Natural killer cell treated with Interleukin-12 subunit alpha and Interleukin-12 subunit beta and Interleukin-15 and Interleukin-18, amount 100 ng/mL, for 72 hours (primary cell): Measurements from ENCODE around the gene CAST. TPM values are rescaled to one million over a fixed set of nuclear protein-coding genes. Genes with fewer than 3 reads are reported as not detected.

Source experiments
- ATAC-seq, 2 donors: fragments of 150-1000 bp; cut with Tn5 transposase in 1 of 2; sonication (Bioruptor Pico), chemical (Tn5 transposase) in 1 of 2; 2 replicates each; pipeline ENCODE4 v1.10.0; 2021
- DNase-seq: peaks from one replicate; pipeline ENCODE4 v3.0.0; 2022; ENCODE audit warnings: low spot score
- H3K27ac Mint-ChIP-seq, 2 donors: 1 replicate in 1 of 2; 2 replicates in 1 of 2; pipeline ENCODE4 v1.8.0; 2022; ENCODE audit warnings: mixed read lengths in 2 of 2, mild to moderate bottlenecking in 1 of 2, moderate library complexity in 1 of 2
- H3K27me3 Mint-ChIP-seq, 2 donors: 1 replicate in 1 of 2; 2 replicates in 1 of 2; pipeline ENCODE4 v1.8.0; 2022; ENCODE audit warnings: mixed read lengths in 2 of 2
- H3K36me3 Mint-ChIP-seq: one replicate; pipeline ENCODE4 v1.8.0; 2022; ENCODE audit warnings: mixed read lengths
- H3K4me1 Mint-ChIP-seq, 2 donors: 1 replicate in 1 of 2; 2 replicates in 1 of 2; pipeline ENCODE4 v1.8.0; 2022; ENCODE audit warnings: low read depth in 2 of 2, mixed read lengths in 2 of 2, mild to moderate bottlenecking in 1 of 2
- H3K4me3 Mint-ChIP-seq: one replicate; pipeline ENCODE4 v1.8.0; 2022; ENCODE audit warnings: mixed read lengths
- H3K9me3 Mint-ChIP-seq: 2 replicates; pipeline ENCODE4 v1.8.0; 2022; ENCODE audit warnings: mixed read lengths
- total RNA-seq, 2 donors: library from RNA; stranded (reverse); gene quantifications; one replicate each; pipeline ENCODE4 v1.2.3, GENCODE V29; 2022

Gene CAST
- total RNA-seq, 2 donors from 2014 or later = 86.3 to 101 TPM

DNA sequence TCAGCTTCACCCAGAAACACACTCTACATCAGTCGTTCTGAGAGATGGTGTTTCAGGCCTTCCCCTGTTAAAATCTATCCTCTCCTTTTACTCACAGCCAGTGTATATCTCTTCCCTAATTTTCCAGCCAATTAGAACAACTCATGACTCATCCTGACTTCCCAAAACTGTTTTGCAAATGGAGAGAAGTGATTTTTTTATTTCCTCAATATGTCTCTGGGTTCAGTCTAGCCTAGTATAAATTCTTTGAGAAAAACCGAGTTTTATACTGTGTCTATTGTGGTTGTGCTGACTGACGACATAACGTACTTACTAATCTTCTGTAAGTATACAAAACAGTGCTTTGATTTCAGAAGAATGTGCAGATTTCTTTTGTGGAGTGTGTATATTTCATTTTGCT lies 28.4 kb upstream of the CAST start:
- Mint-ChIP-seq H3K9me3 (no peaks in the 10 kb centered on the region), H3K4me3 (no peak overlapping the region)
- no peak for ATAC-seq

DNA sequence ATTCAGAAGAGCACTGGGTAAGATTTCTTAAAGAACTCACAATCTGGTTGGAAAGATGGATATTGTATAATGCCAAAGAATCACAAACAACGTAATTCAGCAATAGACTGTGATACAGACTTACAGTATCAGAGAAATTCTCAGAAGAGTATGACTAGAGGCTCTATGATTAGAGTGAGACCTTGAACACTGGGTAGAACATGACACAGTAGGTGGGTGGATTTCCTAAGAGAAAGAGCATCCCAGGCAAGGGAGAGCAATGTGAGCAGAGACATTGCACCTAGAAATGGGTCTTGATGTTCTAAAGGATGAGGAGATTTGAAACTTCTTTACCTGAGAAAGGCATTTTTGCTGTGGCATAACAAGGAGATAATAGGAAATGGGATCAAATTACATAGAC lies 27.3 kb upstream of the CAST start:
- Mint-ChIP-seq H3K27me3 (peaks cover 11 to 18% of the 10 kb centered on the region in 2 donors), H3K9me3 (no peaks in the 10 kb centered on the region), H3K4me3 (no peak overlapping the region), H3K4me1 (no peaks in the 10 kb centered on the region), H3K27ac (no peak overlapping the region), H3K36me3 (no peaks in the 10 kb centered on the region)
- DNase-seq (no peak), ATAC-seq (no peak)

More for the DNA sequence above, 28.4 kb upstream of the CAST start:
- no peaks in the 10 kb centered on the region for H3K4me1 Mint-ChIP-seq
- H3K36me3 Mint-ChIP-seq = no peaks in the 10 kb centered on the region
- H3K27me3 Mint-ChIP-seq = peaks cover 11 to 18% of the 10 kb centered on the region in 2 donors
- DNase-seq = no peak
- no peak overlapping the region for H3K27ac Mint-ChIP-seq

DNA sequence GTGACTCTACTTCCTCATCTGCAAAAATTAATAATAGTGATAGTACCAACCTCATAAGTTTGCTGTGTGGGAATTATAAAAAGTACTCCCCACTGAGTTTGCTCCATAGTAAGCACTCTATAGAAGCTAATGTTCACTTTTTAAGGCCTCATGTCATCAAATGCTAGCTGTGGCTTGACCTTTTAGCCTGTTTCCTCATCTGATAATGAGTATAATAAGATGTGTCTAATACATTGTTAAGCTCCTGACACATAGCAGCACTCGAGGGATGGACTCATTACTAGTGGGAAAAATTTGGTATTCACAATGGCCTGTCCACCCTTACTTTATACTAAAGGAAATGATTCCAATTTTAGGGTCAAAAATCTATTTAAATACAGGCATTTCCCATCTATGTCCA lies 26.1 kb upstream of the CAST start:
- DNase-seq (no peak), ATAC-seq (no peak)
- H3K4me1 Mint-ChIP-seq = no peaks in the 10 kb centered on the region
- no peaks in the 10 kb centered on the region for H3K36me3 Mint-ChIP-seq
- H3K4me3 Mint-ChIP-seq = no peak overlapping the region
- H3K27ac Mint-ChIP-seq = no peak overlapping the region
- H3K27me3 Mint-ChIP-seq = peaks cover 11 to 18% of the 10 kb centered on the region in 2 donors
- H3K9me3 Mint-ChIP-seq = no peaks in the 10 kb centered on the region

DNA sequence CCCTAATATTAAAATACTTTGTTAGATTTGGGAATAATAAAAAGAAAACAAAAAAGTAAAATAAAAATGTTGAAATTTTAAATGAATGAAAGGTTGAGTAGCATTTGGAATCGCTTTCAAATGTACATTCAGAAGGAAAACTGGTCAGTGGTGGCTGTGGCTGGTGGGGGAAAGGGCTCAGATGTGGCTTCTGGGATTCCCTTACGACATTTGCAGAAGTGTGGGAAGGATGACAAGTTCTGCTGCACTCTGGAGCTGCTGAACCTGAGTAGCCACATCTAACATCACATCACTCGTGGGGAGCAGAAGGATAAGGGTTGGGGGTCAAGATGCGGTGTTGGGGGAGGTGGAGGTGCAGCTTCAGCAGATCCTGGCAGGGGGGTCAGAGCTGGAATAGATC lies 25.6 kb upstream of the CAST start:
- Mint-ChIP-seq H3K27me3 (peaks cover 13 to 18% of the 10 kb centered on the region in 2 donors), H3K4me1 (no peaks in the 10 kb centered on the region), H3K27ac (no peak overlapping the region), H3K4me3 (no peak overlapping the region), H3K9me3 (no peaks in the 10 kb centered on the region), H3K36me3 (no peaks in the 10 kb centered on the region)
- DNase-seq = no peak
- ATAC-seq = no peak

DNA sequence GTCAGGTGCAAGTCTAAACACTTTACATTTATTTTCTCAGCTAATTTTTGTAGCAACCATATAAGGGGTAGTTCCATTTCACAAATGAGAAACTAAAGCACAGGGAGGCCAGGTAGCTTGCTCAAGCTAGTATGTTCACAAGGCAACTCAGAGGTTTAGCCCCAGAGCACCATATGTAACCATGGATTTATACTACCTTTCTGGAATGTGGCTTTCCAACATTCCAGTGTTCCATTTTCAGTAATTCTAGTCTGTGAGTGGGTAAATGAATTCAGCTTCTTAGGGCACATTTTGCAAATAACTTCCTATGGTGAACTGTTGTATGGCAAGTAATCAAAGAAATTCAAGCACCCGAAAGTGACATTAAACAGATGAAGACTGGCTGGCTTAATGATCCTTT lies 25.0 kb upstream of the CAST start:
- H3K4me1 Mint-ChIP-seq = no peaks in the 10 kb centered on the region
- H3K36me3 Mint-ChIP-seq = no peaks in the 10 kb centered on the region
- H3K9me3 Mint-ChIP-seq = no peaks in the 10 kb centered on the region
- H3K27ac Mint-ChIP-seq = no peak overlapping the region
- no peak for ATAC-seq
- no peak for DNase-seq
- H3K27me3 Mint-ChIP-seq = peaks cover 16 to 18% of the 10 kb centered on the region in 2 donors
- no peak overlapping the region for H3K4me3 Mint-ChIP-seq

DNA sequence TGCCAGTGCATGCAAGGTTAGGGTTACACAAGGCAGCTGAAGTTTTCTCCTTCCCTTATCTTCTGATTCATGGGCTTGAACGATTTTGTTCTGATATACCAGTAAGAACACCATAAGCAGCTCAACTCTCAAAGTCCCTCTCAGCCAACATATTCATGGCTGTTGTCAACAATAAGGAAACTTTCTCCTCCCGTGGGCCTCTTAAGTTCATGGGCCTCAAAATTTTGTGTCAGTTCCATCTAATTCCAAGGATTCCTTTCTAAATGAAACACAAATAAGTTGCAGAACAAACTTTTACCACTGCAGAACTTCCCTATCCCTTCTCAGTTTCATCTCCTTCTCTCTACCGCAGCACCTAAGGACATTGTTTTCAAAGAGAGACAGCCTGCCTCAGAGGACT lies 23.6 kb upstream of the CAST start:
- no peaks in the 10 kb centered on the region for H3K9me3 Mint-ChIP-seq
- no peaks in the 10 kb centered on the region for H3K36me3 Mint-ChIP-seq
- peaks cover 16% of the 10 kb centered on the region in 2 donors for H3K27me3 Mint-ChIP-seq
- H3K4me1 Mint-ChIP-seq = no peaks in the 10 kb centered on the region
- no peak for ATAC-seq
- no peak for DNase-seq
- no peak overlapping the region for H3K4me3 Mint-ChIP-seq
- H3K27ac Mint-ChIP-seq = no peak overlapping the region

DNA sequence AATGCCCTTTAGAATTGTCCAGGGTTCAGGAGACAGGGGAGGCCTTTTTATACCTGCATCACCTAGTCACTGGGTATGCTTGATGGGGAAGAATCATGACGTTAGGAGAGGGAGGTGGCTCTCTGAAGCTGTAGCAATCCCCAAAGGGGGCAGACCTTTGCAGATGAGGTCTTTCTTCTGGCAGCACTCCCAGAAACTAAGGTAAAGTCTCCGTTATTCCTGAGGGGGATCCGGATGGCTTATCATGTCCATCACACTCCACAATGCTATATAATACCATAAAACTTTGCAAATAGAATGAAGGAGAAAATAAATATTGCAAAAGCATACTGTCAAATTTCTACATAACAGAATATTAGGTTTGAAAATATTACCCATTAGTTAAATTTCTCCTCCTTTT lies 21.5 kb upstream of the CAST start:
- Mint-ChIP-seq H3K27me3 (peaks cover 4 to 5% of the 10 kb centered on the region in 2 donors), H3K36me3 (no peaks in the 10 kb centered on the region), H3K4me1 (no peaks in the 10 kb centered on the region), H3K27ac (no peak overlapping the region), H3K9me3 (no peaks in the 10 kb centered on the region), H3K4me3 (no peak overlapping the region)
- no peak for DNase-seq
- ATAC-seq = no peak

DNA sequence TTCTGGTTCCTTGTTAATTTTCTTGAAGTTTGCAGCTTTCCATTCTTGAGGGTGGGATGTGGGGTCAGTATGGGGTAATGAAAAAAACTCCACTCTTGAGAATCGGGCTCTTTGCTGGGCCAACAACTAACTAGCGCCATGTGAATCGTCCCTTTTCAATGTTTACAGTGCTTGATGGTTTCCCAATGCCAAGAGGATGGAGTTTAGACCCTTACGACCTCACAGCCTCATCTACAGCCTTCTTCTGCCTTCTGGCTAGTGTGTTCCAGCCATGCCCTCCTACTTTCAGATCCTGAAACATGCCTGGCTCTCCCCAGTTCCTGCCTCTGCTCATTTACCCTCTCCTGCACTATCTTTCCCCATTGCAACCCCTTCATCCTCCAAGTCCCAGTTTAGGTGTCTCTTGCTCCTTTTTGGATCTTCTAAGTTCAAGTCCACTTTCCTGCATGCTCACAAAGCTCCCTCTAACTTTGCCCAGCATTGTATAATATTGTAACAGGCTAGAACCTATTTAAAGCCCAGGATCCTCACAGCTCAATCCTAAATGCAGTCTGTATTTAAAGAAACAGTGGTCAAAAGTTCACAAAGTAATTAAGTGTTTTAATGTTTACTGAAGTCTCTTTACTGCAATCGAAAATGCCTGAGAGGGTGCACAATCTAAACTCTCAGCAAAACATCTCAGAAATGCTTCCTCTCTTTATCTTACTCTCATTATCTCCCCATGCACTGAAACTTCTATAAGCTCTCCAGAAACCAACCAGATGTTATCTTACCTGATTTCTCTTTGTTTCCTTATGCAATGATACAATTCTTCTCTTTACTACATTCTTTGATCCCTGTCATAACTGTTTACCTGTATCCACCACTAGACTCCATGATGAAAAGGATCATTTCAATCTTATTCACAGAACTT lies 20.6 kb upstream of the CAST start:
- no peak for DNase-seq
- no peaks in the 10 kb centered on the region for H3K4me1 Mint-ChIP-seq
- H3K27me3 Mint-ChIP-seq = peaks cover 0 to 5% of the 10 kb centered on the region in 2 donors
- no peak for ATAC-seq
- no peaks in the 10 kb centered on the region for H3K9me3 Mint-ChIP-seq
- no peak overlapping the region for H3K27ac Mint-ChIP-seq
- H3K4me3 Mint-ChIP-seq = no peak overlapping the region
- H3K36me3 Mint-ChIP-seq = no peaks in the 10 kb centered on the region

DNA sequence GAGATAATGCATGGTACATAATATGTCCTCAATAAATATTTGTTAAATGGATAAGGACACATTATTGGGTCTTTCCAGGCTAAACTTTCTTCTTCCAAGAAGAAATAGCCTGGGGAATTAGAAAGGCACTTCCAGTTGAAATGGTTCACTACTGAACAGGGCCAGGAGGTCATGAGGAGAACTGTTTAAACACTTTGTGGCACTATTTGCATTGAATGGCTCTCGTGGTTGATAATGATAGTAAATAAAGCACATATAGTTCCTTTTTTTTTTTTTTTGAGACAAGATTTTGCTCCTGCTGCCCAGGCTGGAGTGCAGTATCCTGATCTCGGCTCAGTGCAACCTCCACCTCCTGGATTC lies 19.9 kb upstream of the CAST start:
- ATAC-seq = no peak
- no peak for DNase-seq
- H3K36me3 Mint-ChIP-seq = no peaks in the 10 kb centered on the region
- H3K4me1 Mint-ChIP-seq = no peaks in the 10 kb centered on the region
- H3K9me3 Mint-ChIP-seq = no peaks in the 10 kb centered on the region
- H3K4me3 Mint-ChIP-seq = no peak overlapping the region
- H3K27me3 Mint-ChIP-seq = peaks cover 0 to 5% of the 10 kb centered on the region in 2 donors
- H3K27ac Mint-ChIP-seq = no peak overlapping the region

DNA sequence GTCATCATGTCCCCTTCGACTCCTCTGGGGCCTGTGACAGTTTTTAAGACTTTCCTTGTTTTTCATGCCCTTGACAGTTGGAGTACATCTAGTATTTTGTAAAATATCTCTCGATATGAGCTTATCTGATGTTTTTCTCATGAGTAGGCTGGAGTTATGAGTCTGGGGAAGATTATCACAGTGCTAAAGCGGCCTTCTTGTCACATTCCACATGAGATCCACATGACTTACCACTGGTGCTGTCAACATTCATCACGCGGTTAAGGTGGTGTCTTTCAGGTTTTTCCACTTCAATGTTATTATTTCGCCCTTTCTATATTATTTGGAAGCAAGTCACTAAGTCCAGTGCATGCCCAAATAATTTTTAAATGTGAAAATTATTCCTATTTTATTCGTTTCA lies 17.1 kb upstream of the CAST start:
- Mint-ChIP-seq H3K9me3 (no peaks in the 10 kb centered on the region), H3K4me1 (peaks cover 0 to 4% of the 10 kb centered on the region in 2 donors), H3K27me3 (peaks cover 0 to 5% of the 10 kb centered on the region in 2 donors), H3K36me3 (no peaks in the 10 kb centered on the region), H3K27ac (no peak overlapping the region), H3K4me3 (no peak overlapping the region)
- ATAC-seq (no peak), DNase-seq (no peak)

DNA sequence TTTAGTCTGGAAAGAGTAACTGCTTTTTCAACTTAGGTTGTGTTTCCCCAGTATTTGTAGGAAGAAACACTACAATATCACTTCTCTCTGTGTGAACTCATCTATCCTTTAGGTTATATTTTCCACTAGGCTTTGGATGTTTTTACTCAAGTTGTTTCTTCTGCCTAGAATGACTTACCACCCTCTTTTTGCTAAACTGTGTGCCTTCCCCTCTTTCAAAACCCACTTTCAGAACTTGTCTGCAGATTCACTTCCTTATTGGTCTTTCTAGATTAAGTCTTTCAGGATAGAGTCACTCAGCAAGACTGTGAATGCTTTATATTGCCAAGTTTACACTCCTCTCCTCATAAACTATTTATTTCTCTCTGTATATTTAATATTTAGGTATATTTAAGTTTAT lies 14.2 kb upstream of the CAST start:
- Mint-ChIP-seq H3K4me3 (no peak overlapping the region), H3K27me3 (peaks cover 7 to 12% of the 10 kb centered on the region in 2 donors)
- no peak for ATAC-seq

DNA sequence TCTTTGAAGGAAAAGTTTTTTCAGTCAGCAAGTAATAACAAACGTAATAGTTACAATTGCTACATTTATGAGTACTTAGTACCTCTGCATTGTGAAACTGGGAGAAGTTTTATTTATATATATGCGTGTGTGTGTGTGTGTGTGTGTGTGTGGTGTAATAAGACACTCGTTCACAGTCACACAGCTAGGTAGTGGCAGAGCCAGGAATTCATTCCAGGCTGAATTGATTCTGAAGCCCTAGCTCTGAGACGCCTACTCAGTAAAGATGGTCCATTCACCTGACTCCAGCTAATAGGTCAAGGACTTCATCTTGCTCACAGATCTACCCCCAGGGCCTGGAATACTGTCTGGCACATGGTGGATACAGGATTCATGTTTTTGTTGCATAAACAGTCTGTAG lies 13.6 kb upstream of the CAST start:
- H3K4me1 Mint-ChIP-seq = peaks cover 3 to 4% of the 10 kb centered on the region in 2 donors
- DNase-seq (no peak), ATAC-seq (no peak)
- peaks cover 7 to 12% of the 10 kb centered on the region in 2 donors for H3K27me3 Mint-ChIP-seq
- no peaks in the 10 kb centered on the region for H3K9me3 Mint-ChIP-seq
- H3K4me3 Mint-ChIP-seq = no peak overlapping the region
- H3K27ac Mint-ChIP-seq = no peak overlapping the region
- no peaks in the 10 kb centered on the region for H3K36me3 Mint-ChIP-seq

More for the DNA sequence above, 14.2 kb upstream of the CAST start:
- no peak for DNase-seq
- Mint-ChIP-seq H3K27ac (no peak overlapping the region), H3K36me3 (no peaks in the 10 kb centered on the region), H3K9me3 (no peaks in the 10 kb centered on the region), H3K4me1 (peaks cover 3 to 4% of the 10 kb centered on the region in 2 donors)

DNA sequence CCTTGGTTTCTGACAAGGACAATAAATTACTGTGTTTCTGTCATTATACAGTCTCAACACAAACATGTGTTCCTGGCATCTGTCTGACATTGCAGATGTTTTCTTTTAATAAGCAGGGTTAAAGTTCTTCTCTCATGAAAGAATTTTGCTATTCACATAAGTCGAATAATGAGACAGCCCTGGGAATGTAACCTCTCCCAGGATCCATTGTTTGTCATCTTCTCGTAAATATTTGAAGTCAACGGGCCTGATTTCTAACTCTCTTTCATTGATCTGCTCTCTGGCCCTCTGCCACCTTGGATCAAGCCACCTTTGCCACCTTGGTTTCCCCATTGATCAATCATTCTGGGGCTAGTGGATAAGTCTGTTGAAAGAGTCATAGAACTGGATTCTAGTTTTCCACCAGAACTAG lies 12.9 kb upstream of the CAST start:
- Mint-ChIP-seq H3K27me3 (peaks cover 12% of the 10 kb centered on the region in 2 donors), H3K9me3 (no peaks in the 10 kb centered on the region), H3K4me3 (no peak overlapping the region), H3K27ac (no peak overlapping the region), H3K4me1 (peaks cover 6 to 10% of the 10 kb centered on the region in 2 donors), H3K36me3 (no peaks in the 10 kb centered on the region)
- no peak for ATAC-seq
- DNase-seq = no peak

DNA sequence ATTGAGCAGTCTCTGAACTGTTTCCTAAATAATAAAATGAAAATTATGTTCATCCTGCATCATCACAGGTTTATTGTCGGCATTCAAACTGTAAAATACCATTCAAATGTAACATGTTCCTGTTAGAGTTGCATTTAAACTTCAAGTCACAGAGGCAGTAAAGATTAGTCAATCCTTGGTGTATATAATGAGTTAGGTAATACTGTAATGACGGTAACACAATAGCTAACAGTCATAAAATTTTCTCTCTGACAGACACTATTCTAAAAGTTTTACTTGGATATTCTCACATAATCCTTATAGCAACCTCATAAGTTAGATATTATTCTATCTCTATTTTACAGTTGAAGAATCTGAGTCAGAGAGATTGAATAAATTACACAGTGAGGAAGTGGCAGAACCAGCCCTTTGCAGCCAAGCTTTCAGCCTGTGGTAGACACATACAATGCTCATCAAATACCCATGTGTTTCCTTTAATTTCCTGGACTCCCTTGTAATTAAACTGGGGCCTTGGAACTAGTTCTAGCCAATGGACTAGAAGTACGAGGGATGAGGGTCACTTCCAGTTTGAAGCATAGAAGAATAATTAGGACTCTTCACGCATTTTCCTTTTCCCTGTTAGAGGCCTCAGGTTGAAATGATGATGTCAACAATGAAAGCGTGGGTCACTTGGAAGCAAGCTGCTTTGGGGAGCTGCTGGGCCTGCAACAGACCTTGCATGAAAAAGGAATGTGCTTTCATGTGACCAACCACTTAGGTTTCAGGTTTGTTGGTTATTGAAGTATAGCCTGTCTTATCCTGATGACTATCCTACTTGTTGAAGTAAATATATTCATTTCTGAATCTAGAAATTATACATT lies 12.3 kb upstream of the CAST start:
- Mint-ChIP-seq H3K4me3 (no peak overlapping the region), H3K27me3 (peaks cover 12 to 18% of the 10 kb centered on the region in 2 donors), H3K9me3 (no peaks in the 10 kb centered on the region), H3K4me1 (peaks cover 9 to 16% of the 10 kb centered on the region in 2 donors), H3K27ac (no peak overlapping the region), H3K36me3 (no peaks in the 10 kb centered on the region)
- DNase-seq (no peak), ATAC-seq (peak in 1 of 2 donors; percentile 76)
